H9 (cell line): Measurements from ENCODE around the gene BARX2. TPM values are rescaled to one million over a fixed set of nuclear protein-coding genes. Genes with fewer than 3 reads are reported as not detected.

ENCODE experiments used
- DNase-seq: peaks from one replicate; pipeline ENCODE4 v3.0.0-alpha.2; 2017
- H2AFZ ChIP-seq: one replicate; pipeline ENCODE4 v1.6.1; 2013; ENCODE audit warnings: mild to moderate bottlenecking, low read length, control low read depth, moderate library complexity
- H2AK5ac ChIP-seq: 2 replicates; pipeline ENCODE4 v1.6.1; 2013; ENCODE audit warnings: low read length, control low read depth, mixed read lengths; ENCODE audit not compliant: insufficient read length
- H2BK120ac ChIP-seq: one replicate; pipeline ENCODE4 v1.6.1; 2013; ENCODE audit warnings: low read depth, mild to moderate bottlenecking, low read length, control low read depth, inconsistent platforms; ENCODE audit not compliant: poor library complexity, severe bottlenecking
- H2BK12ac ChIP-seq: 2 replicates; pipeline ENCODE4 v1.6.1; 2013; ENCODE audit warnings: low read length, control low read depth, mixed read lengths, low read depth; ENCODE audit not compliant: insufficient read length
- H2BK15ac ChIP-seq: 2 replicates; pipeline ENCODE4 v1.6.1; 2013; ENCODE audit warnings: low read depth, low read length, control low read depth
- H2BK20ac ChIP-seq: one replicate; pipeline ENCODE4 v1.6.1; 2013; ENCODE audit warnings: low read depth, mild to moderate bottlenecking, low read length, control low read depth, inconsistent platforms; ENCODE audit not compliant: poor library complexity, severe bottlenecking
- H2BK5ac ChIP-seq: 2 replicates; pipeline ENCODE4 v1.6.1; 2013; ENCODE audit warnings: low read length, control low read depth, mixed read lengths; ENCODE audit not compliant: insufficient read length
- H3K14ac ChIP-seq: 2 replicates; pipeline ENCODE4 v1.6.1; 2013; ENCODE audit warnings: low read length, control low read depth; ENCODE audit not compliant: insufficient read depth
- H3K18ac ChIP-seq: 2 replicates; pipeline ENCODE4 v1.6.1; 2013; ENCODE audit warnings: low read depth, mild to moderate bottlenecking, mixed read lengths, low read length, control low read depth; ENCODE audit not compliant: insufficient read length
- H3K23ac ChIP-seq: 2 replicates; pipeline ENCODE4 v1.6.1; 2013; ENCODE audit warnings: low read length, control low read depth, mixed read lengths, low read depth; ENCODE audit not compliant: insufficient read length
- H3K23me2 ChIP-seq: 2 replicates; pipeline ENCODE4 v1.6.1; 2013; ENCODE audit warnings: low read depth, mild to moderate bottlenecking, mixed read lengths, low read length, control low read depth; ENCODE audit not compliant: insufficient read length, poor library complexity, severe bottlenecking
- H3K27ac ChIP-seq: 2 replicates; pipeline ENCODE4 v1.5.1; 2013; ENCODE audit warnings: low read length, control low read depth, mixed read lengths, low read depth; ENCODE audit not compliant: insufficient read length
- H3K27me3 ChIP-seq: 2 replicates; pipeline ENCODE4 v1.6.1; 2013; ENCODE audit warnings: low read length, control low read depth, inconsistent platforms; ENCODE audit not compliant: insufficient read depth
- H3K4ac ChIP-seq: 2 replicates; pipeline ENCODE4 v1.6.1; 2013; ENCODE audit warnings: low read depth, mild to moderate bottlenecking, control low read depth, inconsistent platforms, low read length, moderate library complexity
- H3K4me1 ChIP-seq: 2 replicates; pipeline ENCODE4 v1.6.1; 2013; ENCODE audit warnings: low read length, control low read depth, inconsistent platforms; ENCODE audit not compliant: insufficient read depth
- H3K4me2 ChIP-seq: 2 replicates; pipeline ENCODE4 v1.6.1; 2013; ENCODE audit warnings: low read length, control low read depth, mixed read lengths; ENCODE audit not compliant: insufficient read length, insufficient read depth
- H3K56ac ChIP-seq: 2 replicates; pipeline ENCODE4 v1.6.1; 2013; ENCODE audit warnings: low read depth, mild to moderate bottlenecking, mixed read lengths, low read length, control low read depth; ENCODE audit not compliant: insufficient read length
- H3K79me1 ChIP-seq: 2 replicates; pipeline ENCODE4 v1.6.1; 2013; ENCODE audit warnings: low read depth, mild to moderate bottlenecking, moderate library complexity, low read length, control low read depth, inconsistent platforms; ENCODE audit not compliant: insufficient read depth, poor library complexity, severe bottlenecking
- H3K79me2 ChIP-seq: 2 replicates; pipeline ENCODE4 v1.6.1; 2013; ENCODE audit warnings: low read length, control low read depth, inconsistent platforms; ENCODE audit not compliant: insufficient read depth
- H3K9ac ChIP-seq: 2 replicates; pipeline ENCODE4 v1.6.1; 2013; ENCODE audit warnings: low read length, control low read depth, mixed read lengths; ENCODE audit not compliant: insufficient read length; ENCODE audit errors: extremely low read depth
- H3K9me3 ChIP-seq: one replicate; pipeline ENCODE4 v1.6.1; 2013; ENCODE audit warnings: low read depth, low read length, inconsistent platforms; ENCODE audit not compliant: control insufficient read depth
- H3T11ph ChIP-seq: one replicate; pipeline ENCODE4 v1.6.1; 2013; ENCODE audit warnings: mild to moderate bottlenecking, low read length, control low read depth, inconsistent platforms
- H4K20me1 ChIP-seq: one replicate; pipeline ENCODE4 v1.6.1; 2013; ENCODE audit not compliant: control insufficient read depth, insufficient read length, insufficient read depth
- H4K5ac ChIP-seq: 2 replicates; pipeline ENCODE4 v1.6.1; 2013; ENCODE audit warnings: low read depth, mild to moderate bottlenecking, mixed read lengths, low read length, control low read depth; ENCODE audit not compliant: insufficient read length
- H4K8ac ChIP-seq: replicated peaks from 2 replicates; pipeline ENCODE4 v1.6.1; 2013; ENCODE audit warnings: low read length, control low read depth, mixed read lengths, low read depth; ENCODE audit not compliant: insufficient read length
- H4K91ac ChIP-seq: 2 replicates; pipeline ENCODE4 v1.6.1; 2013; ENCODE audit warnings: low read depth, mild to moderate bottlenecking, moderate library complexity, mixed read lengths, low read length, control low read depth; ENCODE audit not compliant: insufficient read length
- H3K27ac Mint-ChIP-seq, 3 experiments: 2 replicates in 2 of 3; 3 replicates in 1 of 3; pipeline ENCODE4 v1.8.0; 2020 to 2021; ENCODE audit warnings: mixed read lengths in 3 of 3, mild to moderate bottlenecking in 1 of 3, moderate library complexity in 1 of 3
- H3K27me3 Mint-ChIP-seq: 2 replicates; pipeline ENCODE4 v1.8.0; 2021; ENCODE audit warnings: low read depth, mild to moderate bottlenecking, moderate library complexity, mixed read lengths
- H3K36me3 Mint-ChIP-seq, 3 experiments: 2 replicates in 2 of 3; 3 replicates in 1 of 3; pipeline ENCODE4 v1.8.0; 2020 to 2021; ENCODE audit warnings: low read depth in 3 of 3, mixed read lengths in 3 of 3; ENCODE audit not compliant: insufficient read depth in 1 of 3
- H3K4me1 Mint-ChIP-seq, 2 experiments: 2 replicates each; pipeline ENCODE4 v1.8.0; 2020; ENCODE audit warnings: mixed read lengths in 2 of 2
- H3K4me3 Mint-ChIP-seq, 2 experiments: 2 replicates in 1 of 2; 3 replicates in 1 of 2; pipeline ENCODE4 v1.8.0; 2020 to 2021; ENCODE audit warnings: mild to moderate bottlenecking in 2 of 2, mixed read lengths in 2 of 2, moderate library complexity in 1 of 2
- H3K9me3 Mint-ChIP-seq, 2 experiments: 2 replicates in 1 of 2; 3 replicates in 1 of 2; pipeline ENCODE4 v1.8.0; 2020; ENCODE audit warnings: mild to moderate bottlenecking in 2 of 2, mixed read lengths in 2 of 2, moderate library complexity in 1 of 2
- CTCF ChIP-seq: fragments of 200-600 bp; sonication (generic); conservative IDR thresholded peaks from 3 replicates; pipeline ENCODE4 v1.8.0; 2021; ENCODE audit warnings: antibody characterized with exemption, mild to moderate bottlenecking
- WGBS: extraction: QIAGEN DNeasy Blood & Tissue Kit; methylation state at CpG from one replicate; pipeline ENCODE4 v1.1.7; 2013; ENCODE audit warnings: missing lambda C conversion rate, low lambda C conversion rate, mixed read lengths; ENCODE audit not compliant: insufficient read length; ENCODE audit errors: extremely low coverage; 5-methylcytosine and 5-hydroxymethylcytosine counted together
- total RNA-seq: library from RNA; stranded (reverse); gene quantifications from 2 replicates; pipeline ENCODE4 v1.2.1, GENCODE V29; 2021

BARX2 gene
- total RNA-seq, 1 experiment from 2014 or later: not detected

- Histone ChIP-seq H3K18ac (no peak overlapping the region), H2AFZ (no peak overlapping the region), H2AK5ac (no peak overlapping the region), H3T11ph (no peak overlapping the region), H2BK12ac (no peak overlapping the region), H3K56ac (no peak overlapping the region), H4K8ac (no peak overlapping the region), H4K5ac (no peak overlapping the region), H3K23ac (no peak overlapping the region), H4K20me1 (no peaks in the 10 kb centered on the region), H3K14ac (no peak overlapping the region), H3K79me1 (no peaks in the 10 kb centered on the region), H3K9me3 (no peaks in the 10 kb centered on the region), H2BK20ac (no peak overlapping the region), H2BK120ac (no peak overlapping the region), H3K79me2 (no peaks in the 10 kb centered on the region), H3K4ac (no peak overlapping the region), H3K4me2 (no peak overlapping the region), H3K9ac (no peak overlapping the region), H3K4me1 (no peaks in the 10 kb centered on the region), H3K27ac (no peak overlapping the region), H2BK5ac (no peak overlapping the region), H3K27me3 (no peaks in the 10 kb centered on the region), H4K91ac (no peak overlapping the region), H3K23me2 (no peaks in the 10 kb centered on the region), H2BK15ac (no peak overlapping the region)
- WGBS: no CpG with 5 or more reads among the region's 2 CpGs
- DNase-seq: no peak
- no peaks in the 10 kb centered on the region for H3K9me3 Mint-ChIP-seq
- no peaks in the 10 kb centered on the region for H3K4me1 Mint-ChIP-seq
- no peak overlapping the region for H3K27ac Mint-ChIP-seq
- H3K27me3 Mint-ChIP-seq: peaks cover 31% of the 10 kb centered on the region
- H3K36me3 Mint-ChIP-seq: no peaks in the 10 kb centered on the region
- no peak for TF ChIP-seq CTCF
- H3K4me3 Mint-ChIP-seq: no peak overlapping the region
These were observed 10.2 kb downstream of the BARX2 start for GRCh38 chr11:129385801-129386200.
